Karpas-422 (cell line): ENCODE results near the gene LPCAT1. TPM values are rescaled to one million over a fixed set of nuclear protein-coding genes. Genes with fewer than 3 reads are reported as not detected.
"Not testable (repeated sequence)": the region's sequence is repeated elsewhere in the genome, so short reads cannot be mapped to it uniquely, and the experiment has no call there.

ENCODE experiments used
- DNase-seq: peaks from one replicate; pipeline ENCODE4 v3.0.0-alpha.2; 2015
- H2AFZ ChIP-seq: fragments of 200-600 bp; sonication (generic); 2 replicates; pipeline ENCODE4 v1.6.1; 2014; ENCODE audit warnings: antibody characterized with exemption, low read length, mixed read lengths
- H3K27ac ChIP-seq: fragments of 200-600 bp; sonication (generic); 2 replicates; pipeline ENCODE4 v1.5.1; 2014; ENCODE audit warnings: mild to moderate bottlenecking, low read length, moderate library complexity
- H3K27me3 ChIP-seq: fragments of 200-600 bp; sonication (generic); 2 replicates; pipeline ENCODE4 v1.6.1; 2014; ENCODE audit warnings: low read length, mixed read lengths
- H3K36me3 ChIP-seq: fragments of 200-600 bp; sonication (generic); 2 replicates; pipeline ENCODE4 v1.6.1; 2014; ENCODE audit warnings: low read length, mixed read lengths; ENCODE audit not compliant: insufficient read depth
- H3K4me1 ChIP-seq: fragments of 200-600 bp; sonication (generic); 2 replicates; pipeline ENCODE4 v1.6.1; 2014; ENCODE audit warnings: mild to moderate bottlenecking, low read length, mixed read lengths
- H3K4me2 ChIP-seq: fragments of 200-600 bp; sonication (generic); 2 replicates; pipeline ENCODE4 v1.6.1; 2014; ENCODE audit warnings: low read length, low read depth, mild to moderate bottlenecking; ENCODE audit not compliant: poor library complexity, severe bottlenecking
- H3K4me3 ChIP-seq: fragments of 200-600 bp; sonication (generic); 2 replicates; pipeline ENCODE4 v1.5.1; 2014; ENCODE audit warnings: mild to moderate bottlenecking, antibody characterized with exemption, low read length, mixed read lengths
- H3K79me2 ChIP-seq: fragments of 200-600 bp; sonication (generic); 2 replicates; pipeline ENCODE4 v1.6.1; 2014; ENCODE audit warnings: mild to moderate bottlenecking, low read length, mixed read lengths
- H3K9ac ChIP-seq: fragments of 200-600 bp; sonication (generic); 2 replicates; pipeline ENCODE4 v1.6.0; 2014; ENCODE audit warnings: low read length
- H3K9me2 ChIP-seq: fragments of 200-600 bp; sonication (generic), shearing (Covaris generic); replicated peaks from 2 replicates; pipeline ENCODE4 v1.6.0; 2014; ENCODE audit warnings: mild to moderate bottlenecking, low read length, moderate library complexity; ENCODE audit not compliant: insufficient read depth
- H3K9me3 ChIP-seq: fragments of 300-700, 200-600 bp; sonication (generic); 2 replicates; pipeline ENCODE4 v1.6.1; 2014; ENCODE audit warnings: low read length, mixed read lengths
- H4K20me1 ChIP-seq: fragments of 200-600 bp; sonication (generic); 2 replicates; pipeline ENCODE4 v1.6.1; 2014; ENCODE audit warnings: mild to moderate bottlenecking, antibody characterized with exemption, low read length, low read depth; ENCODE audit not compliant: insufficient read depth
- total RNA-seq: library from RNA; depleted of rRNA; stranded (reverse); fragments of >200 nt; shearing (Covaris generic); gene quantifications from 2 replicates; pipeline ENCODE4 v1.2.3, GENCODE V29; 2014; ENCODE audit warnings: low replicate concordance

Gene LPCAT1
- total RNA-seq, 1 experiment from 2014 or later: 115 TPM

GRCh38 chr5:1564182-1564748, 40.5 kb upstream of the LPCAT1 start:
- Histone ChIP-seq H3K4me1 (no peaks in the 10 kb centered on the region), H3K9ac (no peak overlapping the region), H3K36me3 (no peaks in the 10 kb centered on the region), H3K9me2 (no peaks in the 10 kb centered on the region), H3K79me2 (no peaks in the 10 kb centered on the region), H3K4me2 (no peak overlapping the region), H4K20me1 (no peaks in the 10 kb centered on the region), H3K27me3 (no peaks in the 10 kb centered on the region), H3K27ac (no peak overlapping the region), H3K9me3 (no peaks in the 10 kb centered on the region), H3K4me3 (no peak overlapping the region), H2AFZ (no peak overlapping the region)
- no peak for DNase-seq

GRCh38 chr5:1563617-1564181, 39.9 kb upstream of the LPCAT1 start:
- no peak overlapping the region for H2AFZ ChIP-seq
- no peak overlapping the region for H3K27ac ChIP-seq
- H3K36me3 ChIP-seq: no peaks in the 10 kb centered on the region
- H3K9me3 ChIP-seq: no peaks in the 10 kb centered on the region
- H3K9ac ChIP-seq: no peak overlapping the region
- no peak for DNase-seq
- no peaks in the 10 kb centered on the region for H3K9me2 ChIP-seq
- no peaks in the 10 kb centered on the region for H3K4me1 ChIP-seq
- no peak overlapping the region for H3K4me2 ChIP-seq
- no peaks in the 10 kb centered on the region for H4K20me1 ChIP-seq
- H3K79me2 ChIP-seq: no peaks in the 10 kb centered on the region
- no peak overlapping the region for H3K4me3 ChIP-seq
- no peaks in the 10 kb centered on the region for H3K27me3 ChIP-seq

GRCh38 chr5:1563051-1563461, 39.3 kb upstream of the LPCAT1 start:
- no peaks in the 10 kb centered on the region for H3K79me2 ChIP-seq
- no peaks in the 10 kb centered on the region for H3K4me1 ChIP-seq
- no peak overlapping the region for H3K4me2 ChIP-seq
- no peaks in the 10 kb centered on the region for H4K20me1 ChIP-seq
- no peaks in the 10 kb centered on the region for H3K36me3 ChIP-seq
- no peaks in the 10 kb centered on the region for H3K9me2 ChIP-seq
- H3K27ac ChIP-seq: no peak overlapping the region
- no peaks in the 10 kb centered on the region for H3K27me3 ChIP-seq
- H3K4me3 ChIP-seq: no peak overlapping the region
- H3K9ac ChIP-seq: no peak overlapping the region
- H3K9me3 ChIP-seq: no peaks in the 10 kb centered on the region
- no peak overlapping the region for H2AFZ ChIP-seq
- DNase-seq: no peak

DNA sequence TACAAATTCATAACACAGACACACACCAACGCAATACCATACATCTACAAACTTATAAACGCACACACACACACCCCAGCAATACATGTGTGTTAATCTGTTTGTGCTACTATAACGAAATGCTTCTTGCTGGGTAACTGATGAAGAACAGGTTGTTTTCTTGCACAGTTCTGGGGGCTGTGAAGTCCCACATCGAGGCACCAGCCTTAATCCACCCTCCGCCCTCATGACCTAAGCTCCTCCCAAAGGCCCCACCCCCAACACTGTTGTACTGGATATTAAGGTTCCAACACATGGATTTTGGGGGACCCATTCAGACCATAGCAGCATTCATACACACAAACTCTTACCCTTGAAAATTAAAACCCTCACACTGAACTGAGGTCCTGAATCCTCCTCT, 38.8 kb upstream of the LPCAT1 start:
- Histone ChIP-seq H3K79me2 (no peaks in the 10 kb centered on the region), H3K9me3 (no peaks in the 10 kb centered on the region), H2AFZ (no peak overlapping the region), H3K9me2 (no peaks in the 10 kb centered on the region), H3K4me3 (no peak overlapping the region), H4K20me1 (no peaks in the 10 kb centered on the region), H3K27me3 (no peaks in the 10 kb centered on the region), H3K36me3 (no peaks in the 10 kb centered on the region), H3K4me2 (no peak overlapping the region), H3K9ac (no peak overlapping the region), H3K27ac (no peak overlapping the region), H3K4me1 (no peaks in the 10 kb centered on the region)
- no peak for DNase-seq

- no peaks in the 10 kb centered on the region for H3K9me3 ChIP-seq
- H3K4me1 ChIP-seq: no peaks in the 10 kb centered on the region
- H3K36me3 ChIP-seq: no peaks in the 10 kb centered on the region
- H4K20me1 ChIP-seq: no peaks in the 10 kb centered on the region
- no peak overlapping the region for H3K4me2 ChIP-seq
- DNase-seq: no peak
- no peak overlapping the region for H3K9ac ChIP-seq
- H3K27ac ChIP-seq: no peak overlapping the region
- H3K4me3 ChIP-seq: no peak overlapping the region
- H3K79me2 ChIP-seq: no peaks in the 10 kb centered on the region
- no peak overlapping the region for H2AFZ ChIP-seq
- no peaks in the 10 kb centered on the region for H3K9me2 ChIP-seq
- no peaks in the 10 kb centered on the region for H3K27me3 ChIP-seq
These were observed 37.7 kb upstream of the LPCAT1 start for GRCh38 chr5:1561402-1561929.

DNA sequence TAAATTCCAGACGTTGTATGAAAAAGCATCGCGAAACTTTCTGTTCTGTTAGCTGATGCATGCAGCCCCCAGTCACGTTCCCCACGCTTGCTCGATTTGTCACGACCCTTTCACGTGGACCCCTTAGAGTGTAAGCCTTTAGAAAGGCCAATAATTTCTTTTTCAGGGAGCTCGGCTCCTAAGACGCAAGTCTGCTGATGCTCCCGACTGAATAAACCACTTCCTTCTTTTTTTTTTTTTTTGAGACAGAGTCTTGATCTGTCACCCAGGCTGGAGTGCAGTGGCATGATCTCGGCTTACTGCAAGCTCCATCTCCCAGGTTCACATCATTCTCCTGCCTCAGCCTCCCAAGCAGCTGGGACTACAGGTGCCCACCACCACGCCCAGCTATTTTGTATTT, 36.7 kb upstream of the LPCAT1 start:
- not testable (repeated sequence) for H3K27ac ChIP-seq, H3K4me3 ChIP-seq, H4K20me1 ChIP-seq

GRCh38 chr5:1558944-1559343, 35.2 kb upstream of the LPCAT1 start:
- Histone ChIP-seq H3K9ac (no peak overlapping the region), H3K27me3 (no peaks in the 10 kb centered on the region), H3K79me2 (no peaks in the 10 kb centered on the region), H3K36me3 (no peaks in the 10 kb centered on the region), H3K4me2 (no peak overlapping the region), H3K9me2 (no peaks in the 10 kb centered on the region), H3K27ac (no peak overlapping the region), H3K4me3 (no peak overlapping the region), H3K9me3 (no peaks in the 10 kb centered on the region), H3K4me1 (no peaks in the 10 kb centered on the region), H2AFZ (no peak overlapping the region), H4K20me1 (no peaks in the 10 kb centered on the region)
- no peak for DNase-seq

More for the DNA sequence above, 36.7 kb upstream of the LPCAT1 start:
- H3K27me3 ChIP-seq, H3K9ac ChIP-seq, DNase-seq, H3K9me2 ChIP-seq, H3K79me2 ChIP-seq, H3K9me3 ChIP-seq, H3K36me3 ChIP-seq, H2AFZ ChIP-seq, H3K4me2 ChIP-seq, H3K4me1 ChIP-seq: not testable (repeated sequence)

GRCh38 chr5:1557114-1557873, 33.5 kb upstream of the LPCAT1 start:
- no peaks in the 10 kb centered on the region for H4K20me1 ChIP-seq
- no peak for DNase-seq

More at GRCh38 chr5:1557114-1557873, 33.5 kb upstream of the LPCAT1 start:
- Histone ChIP-seq H3K4me1 (no peaks in the 10 kb centered on the region), H3K4me2 (no peak overlapping the region), H3K36me3 (no peaks in the 10 kb centered on the region), H3K27me3 (no peaks in the 10 kb centered on the region), H3K9me3 (no peaks in the 10 kb centered on the region), H3K9me2 (no peaks in the 10 kb centered on the region), H3K27ac (no peak overlapping the region), H3K9ac (no peak overlapping the region), H3K79me2 (no peaks in the 10 kb centered on the region), H3K4me3 (no peak overlapping the region), H2AFZ (no peak overlapping the region)
